Stimulated activated naive CD8-positive, alpha-beta T cell treated with anti-CD3 and anti-CD28 coated beads, Interleukin-15, Interleukin-2, amounts not matched to agents 100 U/mL and 50 U/mL, for 24 hours (primary cell): ENCODE measurements around the gene FOXE3.
"Not testable (repeated sequence)": the region's sequence is repeated elsewhere in the genome, so short reads cannot be mapped to it uniquely, and the experiment has no call there.

Experiments
- ATAC-seq: fragments of 150-1000 bp; cut with Tn5 transposase; one replicate; pipeline ENCODE4 v1.10.0; 2021
- DNase-seq: peaks from one replicate; pipeline ENCODE4 v3.0.0; 2021

FOXE3 gene

GRCh38 chr1:47449822-47450552 lies 33.9 kb downstream of the FOXE3 start:
- peak; percentile 26 for ATAC-seq
- DNase-seq = peak; percentile 33

GRCh38 chr1:47450606-47451005 lies 34.5 kb downstream of the FOXE3 start:
- ATAC-seq (no peak), DNase-seq (no peak)

DNA sequence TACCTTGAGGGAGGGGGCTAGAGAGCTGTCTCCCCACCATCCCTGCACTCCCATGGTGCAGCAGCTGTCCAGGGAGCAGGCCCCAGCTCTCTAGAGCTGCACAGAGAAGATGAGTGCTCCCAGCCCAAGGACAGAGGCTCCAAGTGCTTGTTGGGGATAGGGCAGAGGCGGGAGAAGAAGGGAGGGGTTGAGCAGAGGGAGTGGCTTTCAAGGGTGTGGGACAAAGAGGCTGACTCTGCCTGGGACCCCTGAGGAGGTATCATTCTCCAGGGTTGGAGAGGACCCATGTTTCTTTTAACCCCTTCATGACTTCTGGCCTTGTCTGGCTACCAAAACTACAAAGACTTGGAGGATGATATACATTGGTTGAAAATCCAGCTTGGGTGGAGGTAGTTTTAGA lies 36.3 kb downstream of the FOXE3 start:
- DNase-seq = no peak
- ATAC-seq = no peak

DNA sequence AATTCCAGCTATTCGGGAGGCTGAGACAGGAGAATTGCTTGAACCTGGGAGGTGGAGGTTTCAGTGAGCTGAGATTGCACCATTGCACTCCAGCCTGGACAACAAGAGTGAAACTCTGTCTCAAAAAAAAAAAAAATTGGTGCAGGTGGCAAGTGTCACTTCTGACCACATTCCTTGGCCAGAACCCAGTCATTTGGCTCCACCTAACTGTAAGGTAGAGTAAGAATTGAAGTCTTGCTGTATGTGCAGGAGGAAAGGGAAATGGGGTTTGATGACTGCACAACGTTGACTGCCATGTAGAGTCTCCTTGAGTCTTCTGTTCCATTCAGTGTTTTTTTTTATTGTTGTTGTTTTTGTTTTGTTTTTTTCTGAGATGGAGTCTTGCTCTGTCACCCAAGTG lies 37.8 kb downstream of the FOXE3 start:
- not testable (repeated sequence) for DNase-seq

DNA sequence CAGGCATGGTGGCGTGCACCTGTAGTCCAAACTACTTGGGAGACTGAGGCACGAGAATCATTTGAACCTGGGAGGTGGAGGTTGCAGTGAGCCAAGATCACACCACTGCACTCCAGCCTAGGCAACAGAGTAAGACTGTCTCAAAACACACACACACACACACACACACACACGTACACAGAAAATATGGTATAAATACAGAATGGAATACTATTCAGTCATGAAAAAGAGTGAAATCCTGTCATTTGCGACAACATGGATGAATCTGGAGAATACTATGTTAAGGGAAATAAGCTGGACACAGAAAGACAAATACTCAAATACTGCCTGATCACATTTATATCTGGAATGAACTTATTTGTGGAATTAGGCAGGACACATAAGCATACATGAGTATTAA lies 40.2 kb downstream of the FOXE3 start:
- ATAC-seq = no peak
- no peak for DNase-seq

More for the DNA sequence above, 37.8 kb downstream of the FOXE3 start:
- not testable (repeated sequence) for ATAC-seq

DNA sequence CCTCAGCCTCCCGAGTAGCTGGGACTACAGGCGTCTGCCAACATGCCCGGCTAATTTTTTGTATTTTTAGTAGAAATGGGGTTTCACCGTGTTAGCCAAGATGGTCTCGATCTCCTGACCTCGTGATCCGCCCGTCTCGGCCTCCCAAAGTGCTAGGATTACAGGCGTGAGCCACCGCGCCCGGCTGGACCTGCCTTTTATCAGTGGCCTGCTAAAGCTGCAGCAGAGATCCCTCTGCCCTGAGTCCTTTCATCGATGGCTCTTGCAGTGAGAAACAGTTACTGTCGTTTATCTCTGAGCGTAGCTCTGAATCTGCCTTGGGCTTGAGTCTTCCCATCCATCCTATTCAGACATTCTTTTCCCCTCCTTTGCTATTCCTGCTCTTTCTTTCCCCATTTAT lies 41.5 kb downstream of the FOXE3 start:
- ATAC-seq, DNase-seq: not testable (repeated sequence)

DNA sequence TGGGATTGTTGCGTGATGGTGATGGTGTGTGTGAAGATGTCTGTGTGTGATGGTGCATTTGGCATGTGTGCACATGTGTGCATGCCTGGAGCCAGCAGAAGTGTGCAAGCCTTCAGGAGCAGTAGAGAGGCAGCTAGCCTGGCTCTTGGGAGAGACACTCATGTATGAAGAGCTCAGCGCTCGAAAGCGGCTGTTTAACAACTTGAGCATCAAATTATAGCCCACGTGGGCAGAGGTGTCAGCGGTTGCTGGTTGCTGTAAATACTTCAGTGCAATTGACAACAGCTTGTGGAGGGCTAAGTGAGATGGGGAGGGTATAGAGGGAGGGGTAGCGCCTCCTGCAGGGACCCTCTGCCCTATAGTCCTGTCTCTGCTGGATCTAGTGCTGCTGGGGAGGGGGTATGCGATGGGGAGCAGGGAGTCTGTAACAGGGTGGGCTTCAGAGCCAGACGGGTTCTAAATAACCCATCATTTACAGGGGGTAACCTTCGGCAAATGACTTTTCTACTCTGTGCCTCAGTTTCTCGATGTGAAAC lies 43.2 kb downstream of the FOXE3 start:
- DNase-seq (no peak), ATAC-seq (no peak)

DNA sequence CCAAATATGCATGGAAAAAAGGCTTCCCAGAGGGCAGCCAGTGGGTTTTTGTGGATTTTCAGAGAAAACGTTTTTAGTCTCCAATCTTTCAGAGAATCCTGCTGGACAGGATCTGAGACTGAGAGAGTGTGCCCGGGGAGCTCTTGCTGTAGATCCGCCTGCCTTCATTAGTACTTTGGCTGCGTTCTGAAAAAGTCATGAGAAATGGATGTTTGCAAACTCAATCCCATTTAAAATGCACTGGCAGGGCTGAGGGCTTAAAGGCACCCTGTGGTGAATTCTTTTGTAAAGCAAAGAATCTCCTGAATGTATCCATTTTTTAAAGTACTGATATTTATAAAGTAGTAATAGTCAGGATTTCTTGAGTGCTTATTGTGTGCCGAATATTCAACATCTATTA lies 44.0 kb downstream of the FOXE3 start:
- DNase-seq (no peak), ATAC-seq (no peak)

DNA sequence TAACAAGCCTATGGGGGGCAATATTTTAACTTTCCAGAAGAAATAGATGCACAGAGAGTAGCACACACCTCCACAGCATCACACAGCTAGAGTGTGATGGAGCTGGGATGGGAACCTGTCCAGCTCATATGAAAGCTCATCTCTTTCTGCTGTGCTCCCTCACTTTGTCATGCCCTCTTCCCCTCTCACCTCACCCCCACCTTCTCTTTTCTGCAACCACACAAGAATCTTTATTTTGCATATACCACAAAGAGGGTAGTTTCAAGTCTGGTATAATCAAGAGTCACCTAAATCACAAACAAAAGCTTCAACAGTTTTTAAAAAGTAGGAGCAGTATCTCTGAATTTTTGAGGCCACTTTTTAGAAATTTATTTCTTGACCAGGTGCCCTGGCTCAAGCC lies 44.4 kb downstream of the FOXE3 start:
- DNase-seq (no peak), ATAC-seq (no peak)

DNA sequence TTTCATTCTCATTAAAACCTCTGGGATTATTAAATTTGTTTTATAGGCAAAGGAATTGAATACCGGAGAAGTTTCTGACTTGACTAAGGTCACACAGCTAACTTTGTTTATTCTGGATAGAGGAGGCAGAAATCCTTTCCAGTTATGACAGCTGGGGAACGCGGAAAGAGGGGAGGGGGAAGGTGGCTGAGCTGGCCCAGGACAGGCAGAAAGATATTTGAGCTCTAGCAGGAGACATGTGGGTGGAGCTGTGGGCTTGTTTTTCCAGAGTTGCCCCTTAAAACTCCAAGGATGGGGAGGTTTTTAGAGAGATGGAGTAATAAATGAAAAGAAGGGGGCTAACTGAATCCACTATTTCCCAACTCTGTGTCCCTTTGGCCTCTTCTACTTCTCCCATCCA lies 49.5 kb downstream of the FOXE3 start:
- ATAC-seq (no peak), DNase-seq (no peak)
